HG02970 (cell line): Measurements from ENCODE around the gene LRRC15.

Experiments used
- ATAC-seq: cut with Tn5 transposase; IDR thresholded peaks from one replicate; pipeline ENCODE4 v1.9.1; 2021; ENCODE audit warnings: mild to moderate bottlenecking, moderate library complexity, moderate number of reproducible peaks; ENCODE audit not compliant: unreplicated experiment, low FRiP score

Gene LRRC15

GRCh38 chr3:194306109-194306686, 63.3 kb downstream of the LRRC15 start:
- no peak for ATAC-seq

- ATAC-seq = no peak
Measured at GRCh38 chr3:194305356-194306108, 64.0 kb downstream of the LRRC15 start.
